Suprapubic skin (tissue), 4 donors: Measurements from ENCODE around the gene VN1R4. TPM values are rescaled to one million over a fixed set of nuclear protein-coding genes. Genes with fewer than 3 reads are reported as not detected.
"Not testable (repeated sequence)": the region's sequence is repeated elsewhere in the genome, so short reads cannot be mapped to it uniquely, and the experiment has no call there.

Source experiments
- DNase-seq, 2 donors: peaks; one replicate each; pipeline ENCODE4 v3.0.0-alpha.2; 2019; ENCODE audit warnings: low spot score in 2 of 2
- H3K27ac ChIP-seq: fragments of 200-600 bp; sonication (generic); one replicate; pipeline ENCODE4 v1.5.1; 2019
- H3K27me3 ChIP-seq: fragments of 200-600 bp; sonication (generic); one replicate; pipeline ENCODE4 v1.5.1; 2019
- H3K36me3 ChIP-seq: fragments of 200-600 bp; sonication (generic); one replicate; pipeline ENCODE4 v1.5.1; 2019
- H3K4me1 ChIP-seq: fragments of 200-600 bp; sonication (generic); one replicate; pipeline ENCODE4 v1.5.1; 2019
- H3K4me3 ChIP-seq: fragments of 200-600 bp; sonication (generic); one replicate; pipeline ENCODE4 v1.5.1; 2019; ENCODE audit warnings: mild to moderate bottlenecking
- H3K9me3 ChIP-seq: fragments of 200-600 bp; sonication (generic); one replicate; pipeline ENCODE4 v1.5.1; 2019
- CTCF ChIP-seq, 2 donors: fragments of 200-600 bp in 1 of 2; fragments of 450-650 bp in 1 of 2; sonication (generic) in 1 of 2; IDR thresholded peaks; one replicate each; pipeline ENCODE4 v1.5.1; 2016 to 2019; ENCODE audit warnings: antibody characterized with exemption in 2 of 2, mild to moderate bottlenecking in 1 of 2, moderate library complexity in 1 of 2
- EP300 ChIP-seq: sonication (generic); formaldehyde crosslinking; IDR thresholded peaks from one replicate; pipeline ENCODE4 v1.6.1; 2017; ENCODE audit warnings: antibody characterized with exemption
- POLR2A ChIP-seq, 2 donors: fragments of 450-650 bp; IDR thresholded peaks; one replicate each; pipeline ENCODE4 v1.6.1; 2017; ENCODE audit warnings: antibody characterized with exemption in 2 of 2, mild to moderate bottlenecking in 2 of 2, moderate library complexity in 2 of 2
- POLR2AphosphoS5 ChIP-seq, 3 donors: sonication (generic); formaldehyde crosslinking; IDR thresholded peaks; one replicate each; pipeline ENCODE4 v1.6.1; 2017; ENCODE audit warnings: antibody characterized with exemption in 3 of 3
- WGBS: methylation state at CpG from one replicate; pipeline ENCODE4 v1.1.5; 2018; 5-methylcytosine and 5-hydroxymethylcytosine counted together
- total RNA-seq, 4 donors: library from RNA; depleted of rRNA; stranded (reverse); fragments of >200 nt; gene quantifications; one replicate each; pipeline ENCODE4 v1.1.0, GENCODE V29; 2016

The VN1R4 gene, protein sequence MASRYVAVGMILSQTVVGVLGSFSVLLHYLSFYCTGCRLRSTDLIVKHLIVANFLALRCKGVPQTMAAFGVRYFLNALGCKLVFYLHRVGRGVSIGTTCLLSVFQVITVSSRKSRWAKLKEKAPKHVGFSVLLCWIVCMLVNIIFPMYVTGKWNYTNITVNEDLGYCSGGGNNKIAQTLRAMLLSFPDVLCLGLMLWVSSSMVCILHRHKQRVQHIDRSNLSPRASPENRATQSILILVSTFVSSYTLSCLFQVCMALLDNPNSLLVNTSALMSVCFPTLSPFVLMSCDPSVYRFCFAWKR
- not detected for total RNA-seq

DNA sequence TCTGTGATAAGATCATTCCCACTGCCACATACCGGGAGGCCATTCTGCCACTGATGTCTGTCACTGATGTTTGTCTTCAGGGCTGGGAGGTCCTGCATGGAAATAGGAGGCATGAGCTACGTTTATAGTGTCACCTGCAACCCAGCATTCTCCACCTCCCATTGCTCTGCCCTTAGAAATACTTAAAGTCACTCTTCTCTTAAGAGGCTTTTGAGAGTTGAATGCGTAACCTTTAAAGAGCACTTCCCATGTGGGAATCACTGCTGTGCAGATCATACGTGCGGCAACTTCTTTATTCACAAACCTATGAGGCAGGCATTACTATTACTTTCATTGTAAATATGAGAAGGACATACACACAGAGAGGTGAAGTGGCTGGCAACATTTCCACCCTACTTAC, at the start of gene VN1R4:
TSS of gene VN1R4 (minus strand) at position 101 of the 400 bp plus-strand sequence. CDS start at position 43, 58 bp downstream.
- H3K4me3 ChIP-seq, H3K4me1 ChIP-seq, DNase-seq, H3K36me3 ChIP-seq, H3K9me3 ChIP-seq, H3K27me3 ChIP-seq, H3K27ac ChIP-seq: not testable (repeated sequence)
- WGBS, result 93% methylated on average over 4 of the region's 5 CpGs

- 75% methylated on average over 12 of the region's 12 CpGs for whole genome bisulfite sequencing
- no peaks in the 10 kb centered on the region for H3K9me3 ChIP-seq
- DNase-seq, result no peak
- H3K4me1 ChIP-seq, result no peaks in the 10 kb centered on the region
- H3K4me3 ChIP-seq, result no peak overlapping the region
- no peaks in the 10 kb centered on the region for H3K36me3 ChIP-seq
- TF ChIP-seq POLR2AphosphoS5 (IDR thresholded peaks at IDR 0.05), result no peak
- no peak for TF ChIP-seq CTCF (IDR thresholded peaks at IDR 0.05)
- no peak for TF ChIP-seq POLR2A (IDR thresholded peaks at IDR 0.05)
- no peak for TF ChIP-seq EP300
- H3K27me3 ChIP-seq, result peaks cover 23% of the 10 kb centered on the region
- no peak overlapping the region for H3K27ac ChIP-seq
These were observed 44.4 kb upstream of the VN1R4 start for GRCh38 chr19:53311897-53312296.

- no peaks in the 10 kb centered on the region for H3K4me1 ChIP-seq
- no peaks in the 10 kb centered on the region for H3K36me3 ChIP-seq
- no peak overlapping the region for H3K4me3 ChIP-seq
- WGBS, result 55% methylated on average over 11 of the region's 11 CpGs
- no peaks in the 10 kb centered on the region for H3K9me3 ChIP-seq
- H3K27ac ChIP-seq, result no peak overlapping the region
- TF ChIP-seq POLR2A (IDR thresholded peaks at IDR 0.05), result no peak
- no peak for TF ChIP-seq CTCF (IDR thresholded peaks at IDR 0.05)
- TF ChIP-seq EP300, result no peak
- TF ChIP-seq POLR2AphosphoS5 (IDR thresholded peaks at IDR 0.05), result no peak
- H3K27me3 ChIP-seq, result peaks cover 31% of the 10 kb centered on the region
- DNase-seq, result no peak
These were observed 43.5 kb upstream of the VN1R4 start for GRCh38 chr19:53311044-53311443.

- H3K4me1 ChIP-seq, result no peaks in the 10 kb centered on the region
- WGBS, result 7% methylated on average over 11 of the region's 32 CpGs
- H3K36me3 ChIP-seq, result no peaks in the 10 kb centered on the region
- TF ChIP-seq POLR2AphosphoS5 (IDR thresholded peaks at IDR 0.05) (no peak), POLR2A (IDR thresholded peaks at IDR 0.05) (no peak), CTCF (IDR thresholded peaks at IDR 0.05) (peak in 1 of 2 donors; percentile 38), EP300 (no peak)
- no peaks in the 10 kb centered on the region for H3K9me3 ChIP-seq
- no peak for DNase-seq
- no peak overlapping the region for H3K27ac ChIP-seq
- no peak overlapping the region for H3K4me3 ChIP-seq
- peaks cover 38% of the 10 kb centered on the region for H3K27me3 ChIP-seq
These were observed 40.9 kb upstream of the VN1R4 start for GRCh38 chr19:53308339-53308811.

DNA sequence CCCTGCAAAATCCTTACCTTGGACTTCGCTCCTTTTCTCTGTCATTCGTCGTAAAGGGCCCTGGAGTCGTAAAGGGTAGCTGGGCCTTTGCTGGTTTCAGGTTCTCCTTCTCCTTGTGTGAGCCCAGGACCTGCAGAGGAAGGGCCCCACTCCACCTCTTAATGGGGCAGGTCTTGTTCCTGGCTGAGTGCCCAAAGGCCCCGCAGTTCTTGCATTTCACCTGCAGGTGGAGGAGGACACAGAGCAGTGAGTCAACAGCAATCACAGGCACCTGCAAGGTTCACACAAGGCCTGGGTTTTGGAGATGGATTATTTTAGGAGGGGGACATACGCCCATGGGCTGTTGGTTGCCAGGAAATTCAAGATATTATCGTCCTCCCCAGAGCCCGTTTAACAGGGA, 33.8 kb upstream of the VN1R4 start:
- H3K4me3 ChIP-seq, H3K36me3 ChIP-seq, H3K9me3 ChIP-seq, DNase-seq, H3K4me1 ChIP-seq, H3K27ac ChIP-seq, H3K27me3 ChIP-seq: not testable (repeated sequence)
- whole genome bisulfite sequencing, result no CpG with 5 or more reads among the region's 8 CpGs

GRCh38 chr19:53294786-53295441, 27.4 kb upstream of the VN1R4 start:
- Histone ChIP-seq H3K9me3 (peaks cover 22% of the 10 kb centered on the region), H3K36me3 (no peaks in the 10 kb centered on the region), H3K27me3 (no peaks in the 10 kb centered on the region), H3K27ac (no peak overlapping the region), H3K4me3 (no peak overlapping the region), H3K4me1 (no peaks in the 10 kb centered on the region)
- no peak for DNase-seq
- WGBS, result 75% methylated on average over 7 of the region's 7 CpGs
- TF ChIP-seq CTCF (IDR thresholded peaks at IDR 0.05) (no peak), POLR2AphosphoS5 (IDR thresholded peaks at IDR 0.05) (no peak), EP300 (no peak), POLR2A (IDR thresholded peaks at IDR 0.05) (no peak)
